ENCODE data around the gene EPB41L4A. TPM values are rescaled to one million over a fixed set of nuclear protein-coding genes. Genes with fewer than 3 reads are reported as not detected.

EPB41L4A gene
- total and polyA plus RNA-seq, 2 donors from 2014 or later: 10.2 to 39.0 TPM

- H3K27ac ChIP-seq (ENCODE audit: low read depth in 2 of 2, low read length in 2 of 2): no peak overlapping the region
- H3K4me3 ChIP-seq (ENCODE audit: low read length in 3 of 3): no peak overlapping the region
- no peaks in the 10 kb centered on the region for H3K9me3 ChIP-seq (ENCODE audit: control insufficient read depth in 2 of 3, insufficient read depth in 1 of 3, low read length in 3 of 3)
- no peak overlapping the region for H3K9ac ChIP-seq (ENCODE audit: low read length in 3 of 3)
- no peak for TF ChIP-seq CTCF (IDR thresholded peaks at IDR 0.05; ENCODE audit: borderline replicate concordance, extremely low read depth, insufficient read depth)
- intact Hi-C loops (cut with DNase I): no loop called here
- H3K27me3 ChIP-seq (ENCODE audit: control insufficient read depth, insufficient read depth, low read length): no peaks in the 10 kb centered on the region
- DNase-seq (peak in 1 of 5 donors; percentile 7), FAIRE-seq (peak; percentile 27)
- no peaks in the 10 kb centered on the region for H3K36me3 ChIP-seq (ENCODE audit: control insufficient read depth in 2 of 3, insufficient read depth in 3 of 3, low read length in 3 of 3)
- no peaks in the 10 kb centered on the region for H3K4me1 ChIP-seq (ENCODE audit: control insufficient read depth in 2 of 3, insufficient read depth in 2 of 3, low read depth in 1 of 3, low read length in 3 of 3)
Observed at GRCh38 chr5:112253478-112254250, 165.4 kb downstream of the EPB41L4A start.

- H3K36me3 ChIP-seq (ENCODE audit: control insufficient read depth in 2 of 3, insufficient read depth in 3 of 3, low read length in 3 of 3): no peaks in the 10 kb centered on the region
- H3K9ac ChIP-seq (ENCODE audit: low read length in 3 of 3): no peak overlapping the region
- no peak overlapping the region for H3K27ac ChIP-seq (ENCODE audit: low read depth in 2 of 2, low read length in 2 of 2)
- no peaks in the 10 kb centered on the region for H3K27me3 ChIP-seq (ENCODE audit: control insufficient read depth, insufficient read depth, low read length)
- TF ChIP-seq CTCF (IDR thresholded peaks at IDR 0.05; ENCODE audit: borderline replicate concordance, extremely low read depth, insufficient read depth): no peak
- no peaks in the 10 kb centered on the region for H3K9me3 ChIP-seq (ENCODE audit: control insufficient read depth in 2 of 3, insufficient read depth in 1 of 3, low read length in 3 of 3)
- DNase-seq: no peak
- FAIRE-seq: no peak
- H3K4me3 ChIP-seq (ENCODE audit: low read length in 3 of 3): no peak overlapping the region
- H3K4me1 ChIP-seq (ENCODE audit: control insufficient read depth in 2 of 3, insufficient read depth in 2 of 3, low read depth in 1 of 3, low read length in 3 of 3): no peaks in the 10 kb centered on the region
- intact Hi-C loops (cut with DNase I): no loop called here
Observed at GRCh38 chr5:112250551-112250950, 168.5 kb downstream of the EPB41L4A start.

DNA sequence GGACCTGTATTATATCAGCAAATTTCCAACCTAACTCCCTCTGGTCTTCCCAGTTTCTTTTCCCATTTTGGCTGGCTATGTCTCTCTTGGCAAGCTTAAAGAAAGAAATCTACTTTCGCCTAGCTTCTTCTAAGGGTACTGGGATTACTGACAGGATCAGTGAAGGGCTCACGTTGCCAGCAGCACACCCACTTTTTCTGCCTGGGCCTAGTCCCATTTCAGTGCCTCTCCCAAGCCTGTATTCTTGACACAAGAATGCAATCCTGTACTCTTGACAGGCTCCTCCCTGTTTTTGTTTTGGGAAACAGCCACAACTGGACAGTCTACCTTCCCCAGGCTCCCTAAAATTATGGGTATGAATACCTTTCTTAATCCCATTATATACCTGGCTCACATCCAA lies 170.5 kb downstream of the EPB41L4A start:
- H3K4me3 ChIP-seq (ENCODE audit: low read length in 3 of 3): no peak overlapping the region
- intact Hi-C loops (cut with DNase I): no loop called here
- no peaks in the 10 kb centered on the region for H3K4me1 ChIP-seq (ENCODE audit: control insufficient read depth in 2 of 3, insufficient read depth in 2 of 3, low read depth in 1 of 3, low read length in 3 of 3)
- TF ChIP-seq CTCF (IDR thresholded peaks at IDR 0.05; ENCODE audit: borderline replicate concordance, extremely low read depth, insufficient read depth): no peak
- DNase-seq (no peak), FAIRE-seq (no peak)
- H3K27me3 ChIP-seq (ENCODE audit: control insufficient read depth, insufficient read depth, low read length): no peaks in the 10 kb centered on the region
- no peak overlapping the region for H3K9ac ChIP-seq (ENCODE audit: low read length in 3 of 3)
- H3K36me3 ChIP-seq (ENCODE audit: control insufficient read depth in 2 of 3, insufficient read depth in 3 of 3, low read length in 3 of 3): no peaks in the 10 kb centered on the region
- H3K27ac ChIP-seq (ENCODE audit: low read depth in 2 of 2, low read length in 2 of 2): no peak overlapping the region
- H3K9me3 ChIP-seq (ENCODE audit: control insufficient read depth in 2 of 3, insufficient read depth in 1 of 3, low read length in 3 of 3): no peaks in the 10 kb centered on the region
